NCI-H146 treated with DMSO at 0.1 percent for 48 hours (cell line): ENCODE measurements around the gene DET1.
"Not testable (repeated sequence)": the region's sequence is repeated elsewhere in the genome, so short reads cannot be mapped to it uniquely, and the experiment has no call there.

Experiments used
- DNase-seq: peaks from one replicate; lab custom pipeline; 2025; ENCODE audit not compliant: unreplicated experiment; lab: John Stamatoyannopoulos, UW

The DET1 gene

DNA sequence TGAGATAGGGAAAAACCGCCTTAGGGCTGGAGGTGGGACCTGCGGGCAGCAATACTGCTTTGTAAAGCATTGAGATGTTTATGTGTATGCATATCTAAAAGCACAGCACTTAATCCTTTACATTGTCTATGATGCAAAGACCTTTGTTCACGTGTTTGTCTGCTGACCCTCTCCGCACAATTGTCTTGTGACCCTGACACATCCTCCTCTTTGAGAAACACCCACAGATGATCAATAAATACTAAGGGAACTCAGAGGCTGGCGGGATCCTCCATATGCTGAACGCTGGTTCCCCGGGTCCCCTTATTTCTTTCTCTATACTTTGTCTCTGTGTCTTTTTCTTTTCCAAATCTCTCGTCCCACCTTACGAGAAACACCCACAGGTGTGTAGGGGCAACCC is 5.4 kb downstream of the DET1 start:
- not testable (repeated sequence) for DNase-seq

DNA sequence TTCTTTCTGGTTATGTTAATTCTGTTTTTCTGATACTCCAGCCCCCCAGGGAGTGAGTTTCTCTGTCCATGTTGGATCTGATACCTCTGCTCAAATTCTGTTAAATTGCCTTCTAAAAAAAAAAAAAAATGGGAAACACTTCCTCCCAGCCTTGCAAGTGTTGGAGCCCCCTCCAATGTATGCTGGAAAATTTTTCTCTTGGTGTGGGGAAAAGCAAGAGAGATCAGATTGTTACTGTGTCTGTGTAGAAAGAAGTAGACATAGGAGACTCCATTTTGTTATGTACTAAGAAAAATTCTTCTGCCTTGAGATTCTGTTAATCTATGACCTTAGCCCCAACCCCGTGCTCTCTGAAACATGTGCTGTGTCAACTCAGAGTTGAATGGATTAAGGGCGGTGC is 6.1 kb downstream of the DET1 start:
- not testable (repeated sequence) for DNase-seq

DNA sequence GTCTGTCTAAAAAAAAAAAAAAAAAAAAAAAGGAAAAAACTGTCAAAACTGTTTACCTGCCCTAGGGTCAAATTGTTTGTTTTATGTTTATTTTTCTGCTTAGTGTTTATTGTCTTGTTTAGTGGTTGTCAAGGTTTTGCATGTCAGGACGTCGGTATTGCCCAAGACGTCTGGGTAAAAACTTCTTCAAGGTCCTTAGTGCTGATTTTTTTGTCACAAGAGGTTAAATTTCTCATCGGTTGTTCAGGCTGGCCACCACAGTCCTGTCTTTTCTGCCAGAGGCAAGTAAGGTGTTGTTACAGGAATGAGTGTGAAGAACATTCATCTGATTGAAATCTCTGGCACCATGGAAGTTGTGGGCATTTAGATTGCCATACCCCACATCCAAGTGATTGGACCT is 7.0 kb downstream of the DET1 start:
- no peak for DNase-seq

DNA sequence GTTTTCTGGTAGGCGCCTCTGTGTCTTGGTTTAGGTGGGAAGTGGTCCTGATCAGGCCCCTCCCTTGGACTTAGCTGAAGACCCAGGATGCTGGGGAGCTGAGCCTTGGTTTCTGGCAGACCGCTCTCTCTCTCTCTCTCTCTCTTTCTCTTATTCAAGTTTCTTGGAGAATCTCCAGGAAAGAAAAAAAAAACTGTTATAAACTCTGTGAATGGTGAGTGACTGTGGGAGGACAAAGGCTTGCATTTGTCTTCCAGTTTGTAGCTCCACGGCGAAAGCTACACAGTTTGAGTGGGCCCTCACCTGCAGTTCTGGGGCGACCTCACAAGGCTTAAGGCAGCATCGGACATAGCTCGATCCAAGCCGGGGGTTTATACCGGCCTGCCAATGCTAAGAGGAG is 7.5 kb downstream of the DET1 start:
- no peak for DNase-seq

DNA sequence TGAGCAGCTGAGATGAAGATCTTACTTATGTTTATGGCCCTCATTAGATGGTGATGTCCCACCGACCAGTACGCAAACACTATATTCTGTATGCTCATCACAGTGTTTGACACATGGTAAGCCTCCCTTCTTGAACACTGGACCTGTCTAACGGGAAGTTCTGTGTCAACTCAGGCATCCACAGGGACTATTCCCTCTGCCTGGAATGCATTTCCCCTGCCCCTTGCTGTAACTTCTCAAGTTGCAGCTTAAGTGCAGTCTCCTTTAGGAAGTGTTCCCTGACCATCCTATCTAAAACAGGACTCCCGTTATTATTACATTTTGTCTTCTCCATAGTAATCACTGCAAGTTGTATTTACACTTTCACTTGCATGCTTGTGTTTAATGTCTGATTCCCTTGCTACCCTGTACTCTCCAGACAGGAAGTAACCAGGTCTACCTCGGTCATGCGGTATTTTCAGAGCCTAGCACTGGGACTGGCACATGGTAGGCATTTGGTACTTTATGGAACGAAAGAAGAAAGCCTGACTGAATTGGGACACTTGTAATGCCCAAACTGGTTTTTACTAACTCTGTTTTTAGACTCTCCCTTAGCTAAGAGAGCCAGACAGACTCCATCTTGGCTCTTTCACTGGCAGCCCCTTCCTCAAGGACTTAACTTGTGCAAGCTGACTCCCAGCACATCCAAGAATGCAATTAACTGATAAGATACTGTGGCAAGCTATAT is 8.7 kb downstream of the DET1 start:
- no peak for DNase-seq

DNA sequence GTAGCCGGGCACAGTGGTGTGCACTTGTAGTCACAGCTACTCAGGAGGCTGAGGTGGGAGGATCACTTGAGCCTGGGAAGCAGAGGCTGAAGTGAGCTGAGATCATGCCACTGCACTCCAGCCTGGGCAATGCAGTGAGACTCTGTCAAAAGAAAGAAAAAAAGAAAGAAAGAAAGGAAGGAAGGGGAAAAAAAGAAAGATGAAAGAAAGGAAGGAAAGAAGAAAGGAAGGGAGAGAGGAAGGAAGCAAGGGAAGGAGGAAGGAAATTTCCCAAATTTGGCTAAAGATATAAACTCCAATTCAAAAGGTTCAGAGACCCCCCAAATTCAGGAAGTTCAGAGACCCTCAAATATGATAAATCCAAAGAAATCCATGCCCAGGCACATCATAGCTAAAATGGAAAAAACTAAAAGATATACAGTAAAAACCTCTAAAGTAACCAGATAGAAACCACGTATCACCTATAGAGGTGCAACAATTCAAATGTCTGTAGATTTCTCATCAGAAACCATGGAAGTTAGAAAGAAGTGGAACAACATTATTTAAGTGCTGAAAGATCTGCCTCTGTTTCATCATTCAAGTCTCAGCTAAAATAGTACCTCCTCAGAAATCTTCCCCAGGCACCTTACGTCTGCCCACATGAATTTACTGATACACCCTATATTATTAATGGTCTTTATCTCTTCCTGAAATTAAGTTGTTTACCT is 10.7 kb downstream of the DET1 start:
- DNase-seq, result no peak

DNA sequence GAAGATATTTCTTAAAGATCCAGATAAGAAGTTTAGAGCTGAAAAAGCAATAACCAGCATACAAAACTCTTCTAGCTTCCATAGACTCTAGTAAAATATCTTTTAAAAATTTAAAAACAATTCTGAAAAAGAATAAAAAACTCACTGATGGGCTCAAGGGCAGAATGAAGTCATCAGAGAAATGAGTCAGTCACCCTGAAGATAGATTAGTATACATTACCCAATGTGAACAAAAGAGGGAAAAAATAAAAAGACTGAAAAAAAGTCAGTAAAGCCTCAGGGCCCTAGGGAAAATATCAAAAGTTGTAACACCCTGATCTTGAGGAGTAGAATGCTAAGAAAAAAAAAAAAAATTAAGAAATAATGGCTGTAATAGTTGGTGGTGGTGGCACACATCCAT is 11.4 kb downstream of the DET1 start:
- no peak for DNase-seq

DNA sequence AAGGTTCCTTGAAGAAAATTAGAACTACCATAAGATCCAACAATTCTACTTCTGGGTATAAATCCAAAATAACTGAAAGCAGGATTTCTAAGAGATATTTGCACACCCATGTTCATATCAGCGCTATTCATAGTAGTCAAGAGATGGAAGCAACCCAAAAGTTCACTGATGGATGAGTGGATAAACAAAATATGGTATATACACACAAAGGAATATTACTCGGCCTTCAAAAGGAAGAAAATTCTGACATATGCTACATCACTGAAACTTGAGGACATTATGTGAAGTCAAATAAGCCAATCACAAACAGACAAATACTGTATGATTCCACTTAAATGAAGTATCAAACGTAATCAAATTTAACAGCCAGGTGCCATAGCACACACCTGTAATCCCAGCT is 13.1 kb downstream of the DET1 start:
- DNase-seq, result no peak

DNA sequence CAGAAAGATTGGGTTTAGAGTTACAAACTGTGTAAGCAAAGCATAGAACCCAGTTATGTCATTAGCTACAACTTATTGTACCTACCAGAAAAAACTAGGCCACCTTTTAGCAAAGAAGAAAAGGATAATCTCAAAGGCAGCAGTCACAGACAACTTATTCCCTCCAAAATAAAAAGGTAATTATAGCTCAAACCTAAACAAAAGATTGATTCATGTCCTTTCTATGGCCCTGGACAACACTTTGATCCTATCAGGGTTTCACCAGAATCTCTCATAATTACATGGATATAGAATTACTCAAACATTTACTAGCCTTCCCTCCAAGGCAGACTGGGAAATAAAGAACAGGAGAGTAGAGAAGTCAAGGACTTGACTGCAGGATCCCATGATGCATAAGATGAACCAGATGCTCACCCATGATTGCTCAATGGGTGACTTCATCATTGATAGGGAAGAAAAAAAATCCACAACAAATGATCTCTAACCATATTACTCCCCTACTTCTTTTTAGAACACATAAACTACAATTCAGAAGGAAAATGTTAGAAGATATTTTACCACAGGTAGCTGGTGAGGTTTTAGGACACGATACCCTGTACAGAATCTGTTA is 17.4 kb downstream of the DET1 start:
- no peak for DNase-seq

DNA sequence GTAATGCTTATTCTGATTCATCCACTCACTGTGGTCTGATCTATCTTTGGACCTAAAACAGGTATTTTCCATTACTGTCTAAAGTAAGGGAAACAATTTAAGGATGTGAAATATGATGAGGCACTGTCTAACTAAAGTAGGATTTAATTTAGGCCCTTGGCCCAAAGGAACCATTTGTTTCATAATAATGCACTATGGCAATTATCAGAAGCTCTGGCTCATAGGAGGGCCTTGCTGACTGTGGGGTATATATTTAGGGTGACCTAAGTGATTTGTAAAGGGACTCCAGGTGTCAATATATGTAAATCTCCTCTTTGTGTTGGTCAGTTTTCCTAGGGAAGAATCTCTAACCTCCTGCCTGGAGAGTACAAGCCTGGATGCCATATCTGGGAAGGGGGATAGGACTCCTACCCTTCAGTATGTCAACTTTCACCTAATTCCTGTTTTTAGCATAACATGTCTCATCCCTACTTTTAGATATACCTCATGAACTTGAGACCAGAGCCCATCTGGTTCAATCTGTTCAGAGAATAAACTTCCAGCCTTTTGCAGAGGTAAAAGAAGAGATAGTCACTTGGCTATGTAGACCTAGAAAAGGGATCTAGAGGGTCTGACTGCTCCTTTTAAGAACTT is 20.1 kb downstream of the DET1 start:
- no peak for DNase-seq

DNA sequence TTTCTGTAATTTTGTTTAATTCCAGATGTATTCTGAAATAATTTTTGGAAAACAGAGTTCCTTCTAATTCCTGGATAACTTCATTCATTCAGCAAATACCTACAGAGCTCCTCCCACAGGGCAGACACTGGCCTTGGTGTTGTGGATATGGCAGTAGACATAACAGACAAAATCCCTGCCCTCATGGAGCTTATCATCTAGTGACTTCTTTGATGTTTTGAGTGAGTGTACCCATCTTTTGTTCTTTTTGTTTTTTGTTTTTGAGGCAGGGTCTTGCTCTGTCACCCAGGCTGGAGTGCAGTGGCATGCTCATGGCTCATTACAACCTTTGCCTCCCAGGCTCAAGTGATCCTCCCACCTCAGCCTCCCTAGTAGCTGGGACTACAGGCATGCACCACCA is 21.1 kb downstream of the DET1 start:
- DNase-seq, result no peak

DNA sequence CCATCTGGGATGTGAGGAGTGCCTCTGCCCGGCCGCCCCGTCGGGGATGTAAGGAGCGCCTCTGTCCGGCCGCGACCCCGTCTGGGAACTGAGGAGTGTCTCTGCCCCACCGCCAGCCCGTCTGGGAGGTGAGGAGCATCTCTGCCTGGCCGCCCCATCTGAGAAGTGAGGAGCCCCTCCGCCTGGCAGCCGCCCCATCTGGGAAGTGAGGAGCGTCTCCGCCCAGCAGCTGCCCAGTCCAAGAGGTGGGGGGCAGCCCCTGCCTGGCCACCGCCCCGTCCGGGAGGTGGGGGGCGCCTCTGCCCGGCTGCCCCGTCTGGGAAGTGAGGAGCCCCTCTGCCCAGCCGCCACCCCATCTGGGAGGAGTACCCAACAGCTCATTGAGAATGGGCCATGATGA is 22.4 kb downstream of the DET1 start:
- not testable (repeated sequence) for DNase-seq

DNA sequence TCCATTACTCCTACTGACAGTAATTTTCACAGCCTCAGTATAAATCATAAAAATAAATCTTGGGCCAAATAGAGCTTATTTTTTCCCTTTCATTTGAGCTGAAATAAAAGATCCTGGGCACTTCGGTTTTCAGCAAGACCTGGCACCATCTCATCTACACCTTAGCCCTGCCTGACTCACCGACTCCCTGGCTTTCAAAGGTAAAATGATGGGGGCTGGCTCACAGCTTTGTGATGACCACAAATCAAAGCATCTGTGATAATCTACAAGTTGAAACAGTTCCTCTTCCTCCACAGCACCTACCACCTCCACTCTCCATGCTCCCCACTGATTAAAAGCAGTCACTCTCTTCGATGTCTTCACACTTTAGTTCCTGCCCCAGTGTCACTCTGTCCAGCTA is 27.6 kb downstream of the DET1 start:
- no peak for DNase-seq

DNA sequence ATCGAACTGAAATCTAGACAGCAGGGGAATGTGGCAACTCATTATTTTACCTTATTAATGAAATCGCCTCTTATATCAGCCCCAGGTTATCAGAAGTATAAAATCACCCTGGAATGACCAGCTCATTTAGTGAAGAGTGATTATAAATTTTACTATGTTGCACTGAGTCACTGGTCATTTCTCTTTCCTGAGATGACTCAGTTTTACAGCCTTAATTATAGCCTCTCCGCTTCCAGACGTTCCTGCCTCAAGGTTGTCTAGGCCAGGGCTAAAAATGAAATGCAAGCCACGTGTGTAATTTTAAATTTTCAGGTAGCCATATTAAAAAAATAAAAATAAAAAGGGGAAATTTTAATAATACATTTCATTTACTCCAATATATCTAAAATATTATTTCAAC is 33.3 kb downstream of the DET1 start:
- no peak for DNase-seq

DNA sequence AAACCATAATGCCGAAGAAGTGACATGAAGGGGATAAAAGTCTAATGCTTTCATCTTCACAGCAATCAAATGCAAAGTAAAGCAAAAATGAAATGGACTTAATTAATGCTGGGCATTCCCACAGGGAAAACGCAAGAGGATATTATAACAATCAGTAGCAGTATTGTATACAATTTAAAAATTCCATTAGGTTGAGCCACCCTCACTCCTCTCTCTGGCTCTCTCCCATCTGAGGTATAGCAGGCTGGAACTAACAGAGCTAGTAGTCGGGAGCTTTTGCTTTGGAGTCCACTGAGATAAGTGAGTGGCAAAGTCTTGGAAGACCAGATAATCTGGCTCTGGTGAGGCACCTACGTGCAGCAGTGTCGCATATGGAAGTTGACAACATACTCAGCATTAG is 33.9 kb downstream of the DET1 start:
- no peak for DNase-seq

DNA sequence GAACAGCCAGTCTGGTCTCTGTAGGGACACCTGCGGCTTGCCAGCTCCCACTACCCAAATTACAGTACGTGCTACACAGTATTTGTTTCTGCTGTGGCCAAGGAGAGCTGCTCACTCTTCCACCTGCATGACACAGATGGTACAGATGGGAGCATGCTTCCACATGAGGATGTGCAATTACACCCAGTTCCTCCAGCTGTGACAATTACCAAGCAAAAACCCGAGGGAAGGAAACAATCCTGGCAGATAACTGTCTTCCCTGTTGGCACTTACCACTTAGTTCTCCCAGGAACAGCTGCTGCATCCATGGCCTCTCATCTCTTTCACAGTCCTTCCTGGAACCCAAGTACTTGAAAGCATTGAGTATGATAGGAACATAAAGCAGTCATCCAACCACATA is 34.4 kb downstream of the DET1 start:
- DNase-seq, result no peak

DNA sequence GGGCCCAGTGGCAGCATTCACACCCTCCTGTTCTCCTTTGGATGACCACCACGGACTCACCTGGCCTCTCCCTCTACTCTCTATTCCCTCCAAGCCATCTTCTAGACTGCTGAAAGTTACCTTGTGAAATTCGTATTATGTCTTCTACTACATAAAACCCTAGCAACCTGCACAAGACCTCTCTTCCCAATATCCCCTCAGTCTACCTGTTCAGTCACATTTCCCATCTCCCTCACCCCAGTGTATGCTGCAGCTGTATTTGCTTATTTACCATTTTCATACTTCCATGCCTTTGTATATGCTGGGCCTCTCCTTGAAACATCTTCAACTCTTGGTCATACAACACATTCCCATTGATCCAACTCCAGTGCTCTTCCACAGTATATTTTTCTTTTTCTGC is 35.3 kb downstream of the DET1 start:
- no peak for DNase-seq

DNA sequence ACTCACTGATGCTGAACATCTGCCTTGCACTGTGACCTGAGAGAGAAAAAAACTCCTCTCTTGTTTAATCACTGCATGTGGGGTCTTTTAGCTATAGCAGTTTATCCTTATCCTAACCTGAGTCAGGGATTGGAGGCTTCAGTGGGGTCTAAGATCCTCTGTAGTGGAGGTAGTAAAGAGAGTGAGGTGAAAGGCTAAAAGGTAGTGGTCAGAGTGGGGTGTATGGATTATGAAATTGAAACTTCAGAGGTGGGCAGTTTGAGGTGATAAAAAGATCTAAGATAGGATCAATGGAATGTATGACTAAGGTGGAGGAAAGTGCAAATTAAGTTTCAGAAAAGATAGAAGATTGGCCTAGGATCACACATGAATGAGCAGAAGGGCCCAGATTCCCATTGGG is 36.5 kb downstream of the DET1 start:
- no peak for DNase-seq

DNA sequence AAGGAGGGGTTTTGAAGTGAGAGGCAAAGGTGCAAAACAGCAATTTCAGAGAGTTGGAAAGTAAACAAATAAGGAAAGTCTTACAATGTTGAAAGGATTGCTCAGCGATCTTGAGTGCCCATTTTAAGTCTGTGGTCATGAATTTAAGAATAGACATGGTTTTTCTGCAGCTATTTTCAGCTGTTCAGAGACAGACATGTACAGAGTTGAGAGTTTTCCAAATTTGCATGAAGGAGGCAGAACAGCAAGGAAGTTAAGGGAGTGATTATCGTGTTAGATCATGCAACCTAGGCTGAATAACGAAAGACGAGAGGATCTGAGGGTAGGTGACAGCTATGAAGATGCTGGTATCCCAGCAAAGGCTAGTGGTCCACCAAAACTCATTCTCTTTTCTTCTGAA is 37.2 kb downstream of the DET1 start:
- no peak for DNase-seq

DNA sequence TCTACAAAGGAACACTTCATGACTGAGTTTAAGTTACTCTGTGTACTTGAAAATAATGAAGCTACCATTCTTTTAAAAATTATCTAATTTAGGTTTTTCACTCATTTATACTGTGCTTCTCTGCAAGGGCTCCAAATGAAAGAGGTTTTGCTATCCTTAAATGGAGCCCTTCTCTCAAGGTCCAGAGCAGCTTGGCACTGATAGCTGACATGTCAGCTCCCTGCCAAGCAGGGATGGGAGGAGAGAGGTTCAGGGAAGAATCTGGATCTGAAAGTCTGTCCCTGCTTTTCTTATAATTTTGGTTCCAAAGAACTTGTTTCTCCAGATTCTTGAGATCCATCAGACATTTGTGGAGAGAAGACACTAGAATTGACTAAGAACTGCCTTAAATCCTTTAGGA is 39.9 kb downstream of the DET1 start:
- no peak for DNase-seq

DNA sequence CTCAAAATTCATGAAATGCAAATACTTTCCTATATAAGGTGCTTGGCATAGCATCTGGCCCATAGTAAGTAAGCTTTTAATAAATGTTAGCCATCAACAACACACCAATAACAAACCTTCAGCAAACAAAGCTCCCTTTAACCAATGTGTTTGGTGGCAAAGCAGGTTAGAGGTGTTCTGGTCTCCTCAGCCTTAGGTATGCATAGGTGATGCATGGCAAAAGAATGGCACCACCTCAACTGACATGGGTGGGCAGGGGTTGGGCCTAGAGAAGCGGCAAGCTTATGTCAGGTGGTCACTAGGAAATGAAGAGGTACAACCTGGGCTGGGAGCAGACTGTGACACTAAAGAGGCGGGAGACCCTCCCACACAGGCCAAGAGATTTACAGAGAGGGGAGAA is 40.8 kb downstream of the DET1 start:
- no peak for DNase-seq

DNA sequence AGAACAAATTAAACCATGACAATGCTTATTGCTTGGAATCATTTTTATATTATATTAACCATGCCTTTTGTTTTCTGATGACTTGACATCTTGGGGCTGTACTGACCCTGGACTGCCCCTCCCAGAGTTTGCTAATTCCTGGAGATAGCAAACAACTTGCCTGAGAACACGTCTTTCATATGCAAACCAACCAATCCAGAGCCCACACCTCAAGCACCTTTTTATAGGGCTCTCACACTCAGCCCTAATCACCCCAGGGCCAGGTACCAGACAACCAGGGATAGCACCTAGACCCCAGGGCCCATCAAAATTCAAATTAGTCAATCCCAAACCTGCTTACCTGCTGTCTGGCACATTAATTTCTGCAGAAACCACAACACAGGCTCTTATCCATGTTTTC is 42.0 kb downstream of the DET1 start:
- no peak for DNase-seq
